K562 (cell line): ENCODE data around the gene POLR2H. TPM values are rescaled to one million over a fixed set of nuclear protein-coding genes. Genes with fewer than 3 reads are reported as not detected.

Experiments used
- HDAC1 ChIP-seq, 2 experiments: fragments of 450-650 bp; IDR thresholded peaks; 2 replicates each; pipeline ENCODE4 v1.6.1; 2016 to 2017; ENCODE audit warnings: inconsistent platforms in 1 of 2, mild to moderate bottlenecking in 1 of 2, moderate library complexity in 1 of 2
- HIVEP1 ChIP-seq: fragments of 250-450 bp; sonication (Bioruptor Pico); IDR thresholded peaks from 2 replicates; pipeline ENCODE4 v1.4.0; 2020; ENCODE audit warnings: mild to moderate bottlenecking
- JUND ChIP-seq, 2 experiments: IDR thresholded peaks; 2 replicates in 1 of 2; 3 replicates in 1 of 2; pipeline ENCODE4 v1.6.1; 2011; ENCODE audit warnings: borderline replicate concordance in 2 of 2, low read depth in 2 of 2, low read length in 2 of 2, improper control_type of control experiment in 1 of 2, missing biosample characterization in 1 of 2, missing genetic modification characterization in 1 of 2, missing genetic modification reagents in 1 of 2
- MEIS2 ChIP-seq: fragments of 450-650 bp; IDR thresholded peaks from 2 replicates; pipeline ENCODE4 v1.6.1; 2014; ENCODE audit warnings: mild to moderate bottlenecking; ENCODE audit not compliant: partially characterized antibody
- NELFE ChIP-seq: IDR thresholded peaks from 2 replicates; pipeline ENCODE4 v1.6.1; 2011; ENCODE audit warnings: mild to moderate bottlenecking; ENCODE audit not compliant: insufficient read depth, insufficient read length
- POLR2AphosphoS2 ChIP-seq: IDR thresholded peaks from 2 replicates; pipeline ENCODE4 v1.6.1; 2012; ENCODE audit warnings: low read length, improper control_type of control experiment
- POLR2H ChIP-seq: IDR thresholded peaks from 2 replicates; pipeline ENCODE4 v1.6.1; 2016; ENCODE audit warnings: missing genetic modification characterization, low read depth, mild to moderate bottlenecking, control low read depth, missing compliant biosample characterization, moderate library complexity
- RAD21 ChIP-seq, 2 experiments: fragments of 250-450 bp in 1 of 2; fragments of 450-650 bp in 1 of 2; sonication (Bioruptor Pico) in 1 of 2; formaldehyde crosslinking in 1 of 2; IDR thresholded peaks in 1 of 2; conservative IDR thresholded peaks in 1 of 2; 2 replicates each; pipeline versions ENCODE4 v1.4.0 to v1.8.0; 2020 to 2022; ENCODE audit warnings: mild to moderate bottlenecking in 2 of 2, moderate library complexity in 1 of 2
- SPI1 ChIP-seq: IDR thresholded peaks from 2 replicates; pipeline ENCODE4 v1.6.1; 2011; ENCODE audit warnings: low read depth, low read length, control low read depth, borderline replicate concordance
- SRSF3 ChIP-seq: fragments of 200-400 bp; formaldehyde crosslinking; IDR thresholded peaks from 2 replicates; pipeline ENCODE4 v1.6.1; 2016; ENCODE audit warnings: mild to moderate bottlenecking, low read length, moderate library complexity; ENCODE audit not compliant: insufficient read depth
- TSC22D4 ChIP-seq: fragments of 450-650 bp; IDR thresholded peaks from 2 replicates; pipeline ENCODE4 v1.6.1; 2016; ENCODE audit warnings: missing genetic modification characterization, missing biosample characterization, control low read depth
- YY1 ChIP-seq, 3 experiments: IDR thresholded peaks; 2 replicates each; pipeline ENCODE4 v1.6.1; 2011; ENCODE audit warnings: low read length in 2 of 3, mild to moderate bottlenecking in 2 of 3, moderate library complexity in 2 of 3, borderline replicate concordance in 1 of 3, control low read depth in 1 of 3, low read depth in 1 of 3; ENCODE audit not compliant: insufficient read depth in 3 of 3, insufficient replicate concordance in 2 of 3, control insufficient read depth in 1 of 3, insufficient read length in 1 of 3; ENCODE audit errors: extremely low read depth in 1 of 3
- ZKSCAN3 ChIP-seq: fragments of 250-450 bp; sonication (Bioruptor Pico); IDR thresholded peaks from 2 replicates; pipeline ENCODE4 v1.4.0; 2020
- ZNF584 ChIP-seq: fragments of 200-800 bp; sonication (Bioruptor generic); IDR thresholded peaks from 2 replicates; pipeline ENCODE4 v1.6.1; 2016; ENCODE audit warnings: low read depth, mild to moderate bottlenecking, missing genetic modification characterization, missing compliant biosample characterization
- ZSCAN29 ChIP-seq: fragments of 450-650 bp; IDR thresholded peaks from 2 replicates; pipeline ENCODE4 v1.6.1; 2017
- polyA plus RNA-seq, 8 experiments: library from polyadenylated mRNA; depleted of rRNA in 4 of 8; stranded (reverse) in 5 of 8; unstranded in 3 of 8; fragments of >200 nt; fragmentation: Nextera tagmentation in 2 of 8; fragmentation: Illumina TruSeq in 1 of 8; extraction: Ambion mirVana in 2 of 8; extraction: Trizol in 1 of 8; gene quantifications; 2 replicates each; pipeline versions ENCODE4 v1.2.1 to v1.2.3, GENCODE V29; 2011 to 2014; ENCODE audit warnings: inconsistent platforms in 1 of 8, missing spikeins in 1 of 8
- total RNA-seq, 7 experiments: library from RNA; depleted of rRNA in 6 of 7; stranded (reverse); fragments of >200 nt in 6 of 7; fragmentation: Illumina TruSeq in 2 of 7; extraction: Trizol in 2 of 7; gene quantifications; 2 replicates each; pipeline versions ENCODE4 v1.2.1 to v1.2.3, GENCODE V29; 2011 to 2021; ENCODE audit warnings: low replicate concordance in 1 of 7
- TF ChIP-seq, protein P1 (sequence below): sonication (generic); formaldehyde crosslinking; IDR thresholded peaks from 2 replicates; pipeline ENCODE4 v1.8.0; 2023; ENCODE audit warnings: missing genetic modification reagents, mild to moderate bottlenecking, borderline replicate concordance
- TF ChIP-seq, protein P2 (sequence below): fragments of 250-450 bp; sonication (Bioruptor Pico); IDR thresholded peaks from 2 replicates; pipeline ENCODE4 v1.6.1; 2021; ENCODE audit warnings: mild to moderate bottlenecking
- TF ChIP-seq, protein P3 (sequence below): sonication (generic); formaldehyde crosslinking; IDR thresholded peaks from 2 replicates; pipeline ENCODE4 v1.9.0; 2022; ENCODE audit warnings: mild to moderate bottlenecking, missing genetic modification reagents

Gene POLR2H
- total and polyA plus RNA-seq, 9 of the 15 experiments (the other 6 are each of a cell fraction or from before 2014, with no cell fraction given) = 128 to 512 (median 220) TPM

DNA sequence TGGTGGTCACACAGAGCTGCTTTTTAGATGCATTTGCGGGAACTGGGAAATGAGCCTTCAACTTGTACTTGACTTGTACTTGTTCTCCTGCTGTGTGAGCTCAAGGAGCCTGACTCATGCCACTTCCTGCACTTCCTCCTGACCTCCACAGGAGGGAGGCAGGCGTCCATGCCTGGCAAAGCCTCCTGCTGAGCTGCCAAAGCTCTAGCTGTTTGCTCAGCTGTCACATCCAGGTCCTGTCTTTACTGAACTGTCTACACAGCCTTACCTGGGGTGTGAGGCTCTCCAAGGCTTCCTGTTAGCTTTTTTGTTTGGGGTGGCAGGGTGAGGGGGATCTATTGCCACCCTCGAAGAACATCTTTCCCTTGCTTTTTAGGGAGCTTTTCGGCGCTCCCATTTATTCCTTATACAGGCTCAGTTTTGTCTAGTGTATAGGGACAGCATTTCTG lies 10.1 kb downstream of the POLR2H start (continued):
- TF ChIP-seq, protein P1, sequence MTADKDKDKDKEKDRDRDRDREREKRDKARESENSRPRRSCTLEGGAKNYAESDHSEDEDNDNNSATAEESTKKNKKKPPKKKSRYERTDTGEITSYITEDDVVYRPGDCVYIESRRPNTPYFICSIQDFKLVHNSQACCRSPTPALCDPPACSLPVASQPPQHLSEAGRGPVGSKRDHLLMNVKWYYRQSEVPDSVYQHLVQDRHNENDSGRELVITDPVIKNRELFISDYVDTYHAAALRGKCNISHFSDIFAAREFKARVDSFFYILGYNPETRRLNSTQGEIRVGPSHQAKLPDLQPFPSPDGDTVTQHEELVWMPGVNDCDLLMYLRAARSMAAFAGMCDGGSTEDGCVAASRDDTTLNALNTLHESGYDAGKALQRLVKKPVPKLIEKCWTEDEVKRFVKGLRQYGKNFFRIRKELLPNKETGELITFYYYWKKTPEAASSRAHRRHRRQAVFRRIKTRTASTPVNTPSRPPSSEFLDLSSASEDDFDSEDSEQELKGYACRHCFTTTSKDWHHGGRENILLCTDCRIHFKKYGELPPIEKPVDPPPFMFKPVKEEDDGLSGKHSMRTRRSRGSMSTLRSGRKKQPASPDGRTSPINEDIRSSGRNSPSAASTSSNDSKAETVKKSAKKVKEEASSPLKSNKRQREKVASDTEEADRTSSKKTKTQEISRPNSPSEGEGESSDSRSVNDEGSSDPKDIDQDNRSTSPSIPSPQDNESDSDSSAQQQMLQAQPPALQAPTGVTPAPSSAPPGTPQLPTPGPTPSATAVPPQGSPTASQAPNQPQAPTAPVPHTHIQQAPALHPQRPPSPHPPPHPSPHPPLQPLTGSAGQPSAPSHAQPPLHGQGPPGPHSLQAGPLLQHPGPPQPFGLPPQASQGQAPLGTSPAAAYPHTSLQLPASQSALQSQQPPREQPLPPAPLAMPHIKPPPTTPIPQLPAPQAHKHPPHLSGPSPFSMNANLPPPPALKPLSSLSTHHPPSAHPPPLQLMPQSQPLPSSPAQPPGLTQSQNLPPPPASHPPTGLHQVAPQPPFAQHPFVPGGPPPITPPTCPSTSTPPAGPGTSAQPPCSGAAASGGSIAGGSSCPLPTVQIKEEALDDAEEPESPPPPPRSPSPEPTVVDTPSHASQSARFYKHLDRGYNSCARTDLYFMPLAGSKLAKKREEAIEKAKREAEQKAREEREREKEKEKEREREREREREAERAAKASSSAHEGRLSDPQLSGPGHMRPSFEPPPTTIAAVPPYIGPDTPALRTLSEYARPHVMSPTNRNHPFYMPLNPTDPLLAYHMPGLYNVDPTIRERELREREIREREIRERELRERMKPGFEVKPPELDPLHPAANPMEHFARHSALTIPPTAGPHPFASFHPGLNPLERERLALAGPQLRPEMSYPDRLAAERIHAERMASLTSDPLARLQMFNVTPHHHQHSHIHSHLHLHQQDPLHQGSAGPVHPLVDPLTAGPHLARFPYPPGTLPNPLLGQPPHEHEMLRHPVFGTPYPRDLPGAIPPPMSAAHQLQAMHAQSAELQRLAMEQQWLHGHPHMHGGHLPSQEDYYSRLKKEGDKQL (CRISPR knock-in tag) = no peak
- TF ChIP-seq POLR2AphosphoS2 (peak; percentile 78; the same call in 1 of the 2 replicates), YY1 (IDR thresholded peaks at IDR 0.05; ENCODE audit: borderline replicate concordance in 1 of 3, control insufficient read depth in 1 of 3, extremely low read depth in 1 of 3, insufficient read depth in 3 of 3, insufficient read length in 1 of 3, insufficient replicate concordance in 2 of 3, low read depth in 1 of 3, low read length in 2 of 3) (peak in 1 of 3 experiments; percentile 41), SPI1 (peak; percentile 74), RAD21 (CRISPR knock-in tag; conservative IDR thresholded peaks at IDR 0.05 in 1 of 2, IDR thresholded peaks at IDR 0.05 in 1 of 2) (peak; percentile 85 to 97), NELFE (no peak), HIVEP1 (no peak), SRSF3 (no peak), ZKSCAN3 (CRISPR knock-in tag) (no peak), ZSCAN29 (0 out of 2 replicates have a peak, but pooled peaks have one; percentile 32), JUND (IDR thresholded peaks at IDR 0.05; ENCODE audit: borderline replicate concordance, low read depth, low read length) (peak; percentile 55; the same call in 1 of the 2 replicates), JUND (tag; IDR thresholded peaks at IDR 0.05; ENCODE audit: borderline replicate concordance, low read depth, low read length) (peak; percentile 50; the same call in 1 of the 3 replicates), MEIS2 (peak; percentile 20), HDAC1 (IDR thresholded peaks at IDR 0.05) (no peak), ZNF584 (CRISPR knock-in tag) (no peak), TSC22D4 (tag) (no peak), POLR2H (tag) (no peak)
- TF ChIP-seq, protein P2, sequence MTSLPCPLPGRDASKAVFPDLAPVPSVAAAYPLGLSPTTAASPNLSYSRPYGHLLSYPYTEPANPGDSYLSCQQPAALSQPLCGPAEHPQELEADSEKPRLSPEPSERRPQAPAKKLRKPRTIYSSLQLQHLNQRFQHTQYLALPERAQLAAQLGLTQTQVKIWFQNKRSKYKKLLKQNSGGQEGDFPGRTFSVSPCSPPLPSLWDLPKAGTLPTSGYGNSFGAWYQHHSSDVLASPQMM (CRISPR knock-in tag) = no peak
- TF ChIP-seq, protein P3, sequence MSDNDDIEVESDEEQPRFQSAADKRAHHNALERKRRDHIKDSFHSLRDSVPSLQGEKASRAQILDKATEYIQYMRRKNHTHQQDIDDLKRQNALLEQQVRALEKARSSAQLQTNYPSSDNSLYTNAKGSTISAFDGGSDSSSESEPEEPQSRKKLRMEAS (CRISPR knock-in tag) = 0 out of 2 replicates have a peak, but pooled peaks have one; percentile 11
